ENCODE measurements around the gene KCNMB2. TPM values are rescaled to one million over a fixed set of nuclear protein-coding genes. Genes with fewer than 3 reads are reported as not detected.

KCNMB2 gene
- total RNA-seq, 2 donors from 2014 or later: not detected

DNA sequence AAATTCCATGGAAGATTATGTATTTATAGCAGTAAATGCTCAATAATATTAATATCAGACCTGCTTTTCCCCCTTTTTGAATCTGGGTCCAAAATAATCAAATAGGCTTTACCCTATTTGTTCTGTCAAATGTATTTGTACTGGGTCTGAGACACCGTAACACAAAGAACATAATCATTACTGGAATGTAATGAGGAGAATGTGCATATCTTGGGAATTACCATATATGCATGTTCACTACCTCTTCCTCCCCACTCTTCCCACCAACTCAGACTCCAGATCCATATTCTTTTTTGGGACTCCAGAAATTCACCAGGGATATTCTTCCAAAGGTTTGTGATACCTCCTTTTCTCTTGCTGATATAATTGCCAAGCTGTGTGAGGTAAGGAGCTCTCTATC lies 237.1 kb downstream of the KCNMB2 start:
- no peaks in the 10 kb centered on the region for H3K9me3 Mint-ChIP-seq
- no peaks in the 10 kb centered on the region for H3K27me3 ChIP-seq (ENCODE audit: control insufficient read depth, insufficient read depth, low read length, poor library complexity, severe bottlenecking)
- H3K4me1 ChIP-seq (ENCODE audit: control insufficient read depth, insufficient read depth, low read length): no peaks in the 10 kb centered on the region
- H3K4me1 Mint-ChIP-seq: peaks cover 4% of the 10 kb centered on the region
- no peak overlapping the region for H3K9ac ChIP-seq (ENCODE audit: extremely low read depth, low read length, poor library complexity, severe bottlenecking)
- WGBS, 2 experiments (ENCODE audit: insufficient coverage in 1 of 2, insufficient read length in 1 of 2): no CpG with 5 or more reads among the region's 1 CpG
- no peak overlapping the region for H3K27ac ChIP-seq (ENCODE audit: low read depth, low read length)
- no peak overlapping the region for H3K4me3 ChIP-seq (ENCODE audit: low read length)
- no peak overlapping the region for H3K27ac Mint-ChIP-seq
- H3K27me3 Mint-ChIP-seq (ENCODE audit: insufficient read depth): no peaks in the 10 kb centered on the region
- no peaks in the 10 kb centered on the region for H3K36me3 ChIP-seq (ENCODE audit: control insufficient read depth, insufficient read depth, low read length)
- TF ChIP-seq, protein P1, sequence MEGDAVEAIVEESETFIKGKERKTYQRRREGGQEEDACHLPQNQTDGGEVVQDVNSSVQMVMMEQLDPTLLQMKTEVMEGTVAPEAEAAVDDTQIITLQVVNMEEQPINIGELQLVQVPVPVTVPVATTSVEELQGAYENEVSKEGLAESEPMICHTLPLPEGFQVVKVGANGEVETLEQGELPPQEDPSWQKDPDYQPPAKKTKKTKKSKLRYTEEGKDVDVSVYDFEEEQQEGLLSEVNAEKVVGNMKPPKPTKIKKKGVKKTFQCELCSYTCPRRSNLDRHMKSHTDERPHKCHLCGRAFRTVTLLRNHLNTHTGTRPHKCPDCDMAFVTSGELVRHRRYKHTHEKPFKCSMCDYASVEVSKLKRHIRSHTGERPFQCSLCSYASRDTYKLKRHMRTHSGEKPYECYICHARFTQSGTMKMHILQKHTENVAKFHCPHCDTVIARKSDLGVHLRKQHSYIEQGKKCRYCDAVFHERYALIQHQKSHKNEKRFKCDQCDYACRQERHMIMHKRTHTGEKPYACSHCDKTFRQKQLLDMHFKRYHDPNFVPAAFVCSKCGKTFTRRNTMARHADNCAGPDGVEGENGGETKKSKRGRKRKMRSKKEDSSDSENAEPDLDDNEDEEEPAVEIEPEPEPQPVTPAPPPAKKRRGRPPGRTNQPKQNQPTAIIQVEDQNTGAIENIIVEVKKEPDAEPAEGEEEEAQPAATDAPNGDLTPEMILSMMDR (conservative IDR thresholded peaks at IDR 0.05): no peak
- H3K9me3 ChIP-seq (ENCODE audit: control insufficient read depth, low read length): no peaks in the 10 kb centered on the region
- DNase-seq: no peak
- H3K36me3 Mint-ChIP-seq (ENCODE audit: low read depth): no peaks in the 10 kb centered on the region
- no peak overlapping the region for H3K4me3 Mint-ChIP-seq

- Mint-ChIP-seq H3K27ac (no peak overlapping the region), H3K4me1 (no peaks in the 10 kb centered on the region), H3K27me3 (ENCODE audit: insufficient read depth) (no peaks in the 10 kb centered on the region), H3K9me3 (no peaks in the 10 kb centered on the region), H3K36me3 (ENCODE audit: low read depth) (no peaks in the 10 kb centered on the region), H3K4me3 (no peak overlapping the region)
- Histone ChIP-seq H3K4me3 (ENCODE audit: low read length) (no peak overlapping the region), H3K36me3 (ENCODE audit: control insufficient read depth, insufficient read depth, low read length) (no peaks in the 10 kb centered on the region), H3K27me3 (ENCODE audit: control insufficient read depth, insufficient read depth, low read length, poor library complexity, severe bottlenecking) (no peaks in the 10 kb centered on the region), H3K9me3 (ENCODE audit: control insufficient read depth, low read length) (no peaks in the 10 kb centered on the region), H3K9ac (ENCODE audit: extremely low read depth, low read length, poor library complexity, severe bottlenecking) (no peak overlapping the region), H3K27ac (ENCODE audit: low read depth, low read length) (no peak overlapping the region), H3K4me1 (ENCODE audit: control insufficient read depth, insufficient read depth, low read length) (no peaks in the 10 kb centered on the region)
- TF ChIP-seq, protein P1 (conservative IDR thresholded peaks at IDR 0.05): no peak
- WGBS, 2 experiments (ENCODE audit: insufficient coverage in 1 of 2, insufficient read length in 1 of 2): 85 to 93% methylated on average over 3 to 4 of the region's 4 CpGs
- DNase-seq: no peak
Observed at GRCh38 chr3:178777718-178778411, 241.6 kb downstream of the KCNMB2 start.

- no peaks in the 10 kb centered on the region for H3K9me3 Mint-ChIP-seq
- H3K4me3 ChIP-seq (ENCODE audit: low read length): no peak overlapping the region
- DNase-seq: no peak
- TF ChIP-seq, protein P1 (conservative IDR thresholded peaks at IDR 0.05): no peak
- H3K27ac Mint-ChIP-seq: no peak overlapping the region
- no peaks in the 10 kb centered on the region for H3K36me3 Mint-ChIP-seq (ENCODE audit: low read depth)
- H3K27ac ChIP-seq (ENCODE audit: low read depth, low read length): no peak overlapping the region
- WGBS, 2 experiments (ENCODE audit: insufficient coverage in 1 of 2, insufficient read length in 1 of 2): 94% methylated on average over 4 of the region's 4 CpGs; no CpG with 5 or more reads in 1 of the 2 experiments
- no peak overlapping the region for H3K9ac ChIP-seq (ENCODE audit: extremely low read depth, low read length, poor library complexity, severe bottlenecking)
- H3K4me1 Mint-ChIP-seq: no peaks in the 10 kb centered on the region
- no peaks in the 10 kb centered on the region for H3K27me3 ChIP-seq (ENCODE audit: control insufficient read depth, insufficient read depth, low read length, poor library complexity, severe bottlenecking)
- H3K9me3 ChIP-seq (ENCODE audit: control insufficient read depth, low read length): no peaks in the 10 kb centered on the region
- H3K36me3 ChIP-seq (ENCODE audit: control insufficient read depth, insufficient read depth, low read length): no peaks in the 10 kb centered on the region
- no peaks in the 10 kb centered on the region for H3K27me3 Mint-ChIP-seq (ENCODE audit: insufficient read depth)
- no peak overlapping the region for H3K4me3 Mint-ChIP-seq
- no peaks in the 10 kb centered on the region for H3K4me1 ChIP-seq (ENCODE audit: control insufficient read depth, insufficient read depth, low read length)
Observed at GRCh38 chr3:178778589-178778988, 242.4 kb downstream of the KCNMB2 start.
